ENCODE data around the gene UACA.

The UACA gene

DNA sequence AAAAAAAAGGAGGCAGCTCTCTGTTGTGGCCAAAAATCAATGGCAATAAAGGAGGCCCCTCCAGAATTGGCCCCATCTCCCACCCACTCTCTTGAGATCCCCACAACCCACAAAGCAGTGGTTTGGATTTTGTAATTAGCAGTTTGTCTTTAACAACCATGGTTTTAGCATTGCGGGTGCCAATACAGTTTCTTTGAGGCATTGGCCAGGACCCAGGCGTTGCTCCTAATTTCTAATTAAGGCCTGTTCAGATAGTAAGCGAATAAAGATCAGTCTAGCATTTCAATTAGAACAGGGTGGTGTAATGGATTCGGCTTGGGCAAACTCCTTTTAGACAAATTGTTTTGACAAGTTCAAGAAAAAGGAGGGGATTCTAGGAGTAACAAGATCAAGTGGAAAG, 23.6 kb upstream of the UACA start:
- DNase-seq (ENCODE audit: low read depth): no peak

DNA sequence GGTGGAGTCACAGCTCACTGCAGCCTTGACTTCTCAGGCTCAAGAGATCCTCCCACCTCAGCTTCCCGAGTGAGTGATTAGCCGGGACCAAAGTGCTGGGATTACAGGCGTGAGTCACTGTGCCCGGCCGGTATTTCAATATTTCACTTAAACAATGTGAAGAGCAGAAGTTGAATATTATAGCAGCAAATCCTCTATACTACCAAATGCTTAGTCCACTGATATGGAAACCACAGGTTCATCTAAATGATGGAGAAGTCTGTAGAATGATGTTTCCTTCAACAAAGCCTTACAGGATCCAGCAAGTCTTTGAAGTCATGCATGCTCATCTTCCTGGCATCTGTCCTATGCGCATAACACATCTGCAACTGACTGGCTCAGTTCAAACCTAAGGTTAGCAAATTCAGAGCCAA, 20.3 kb upstream of the UACA start:
- DNase-seq (ENCODE audit: low read depth): no peak

DNA sequence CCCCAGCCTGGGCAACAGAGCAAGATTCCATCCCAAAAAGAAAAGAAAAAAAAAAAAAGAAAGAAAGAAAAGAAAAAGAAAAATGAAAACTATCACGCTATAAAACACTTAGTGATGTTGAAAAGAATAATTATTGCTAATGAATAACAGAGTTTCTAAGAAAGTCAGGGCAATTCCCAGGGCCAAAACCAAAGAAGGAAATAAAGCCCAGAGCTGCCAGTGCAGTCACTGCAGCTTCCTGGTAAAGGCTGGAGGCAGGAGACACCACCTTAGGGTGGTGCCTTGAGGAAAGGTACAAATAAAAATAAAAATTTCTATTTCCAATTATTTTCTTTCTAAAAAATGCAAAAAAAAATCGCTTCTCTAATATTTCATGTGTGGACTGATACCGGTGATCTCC, 19.7 kb upstream of the UACA start:
- no peak for DNase-seq (ENCODE audit: low read depth)

DNA sequence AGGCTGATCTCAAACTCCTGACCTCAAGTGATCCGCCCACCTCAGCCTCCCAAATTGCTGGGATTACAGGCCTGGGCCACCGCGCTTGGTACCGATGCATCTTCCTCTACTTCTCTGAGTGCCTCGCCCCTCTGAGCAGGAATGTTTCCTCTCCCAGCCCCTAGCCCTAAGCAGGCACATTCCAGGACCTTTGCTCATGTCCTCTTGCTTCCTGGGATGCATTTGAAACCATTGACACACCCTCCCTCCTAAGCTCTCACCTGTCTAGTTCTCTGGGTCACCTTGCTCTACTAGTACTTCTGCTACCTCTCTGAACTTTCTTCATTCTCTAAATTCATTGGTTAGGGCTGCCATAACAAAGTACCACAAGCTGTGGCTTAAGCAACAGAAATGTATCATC, 17.9 kb upstream of the UACA start:
- no peak for DNase-seq (ENCODE audit: low read depth)

DNA sequence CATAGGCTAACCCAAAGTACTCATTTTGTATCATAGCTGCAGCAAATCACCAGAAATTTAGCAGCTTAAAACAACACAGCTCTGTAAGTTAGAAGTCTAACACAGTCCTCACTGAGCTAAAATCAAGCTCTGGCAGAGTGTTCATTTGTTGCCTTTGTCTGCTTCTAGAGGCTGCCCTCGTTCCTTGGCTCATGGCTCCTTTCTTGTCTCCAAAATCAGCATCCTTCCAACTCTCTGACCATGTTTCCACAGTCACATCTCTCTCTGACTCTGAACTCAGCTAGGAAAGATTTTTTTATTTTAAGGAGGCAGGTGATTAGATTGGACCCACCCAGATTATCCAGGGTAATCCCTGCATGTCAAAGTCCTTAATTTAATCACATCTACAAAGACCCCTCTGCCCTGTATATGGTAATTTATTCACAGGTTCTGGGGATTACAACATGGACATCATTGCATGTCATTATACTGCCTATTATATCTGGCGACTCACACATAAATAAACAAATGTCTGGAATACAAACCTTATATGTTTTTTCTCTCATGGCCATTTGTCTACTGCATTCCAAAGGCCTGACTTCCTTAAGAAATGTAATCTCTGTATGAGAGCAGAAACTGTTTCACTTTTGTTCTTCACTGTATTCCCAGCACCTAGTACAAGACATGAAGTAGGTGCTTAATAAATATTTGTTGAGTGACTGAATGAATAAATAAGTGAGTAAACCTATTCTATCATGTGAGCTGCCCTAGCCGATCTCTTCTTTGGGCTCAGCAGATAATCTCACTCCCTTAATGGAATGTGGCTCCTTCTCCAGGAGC, 15.1 kb upstream of the UACA start:
- no peak for DNase-seq (ENCODE audit: low read depth)

DNA sequence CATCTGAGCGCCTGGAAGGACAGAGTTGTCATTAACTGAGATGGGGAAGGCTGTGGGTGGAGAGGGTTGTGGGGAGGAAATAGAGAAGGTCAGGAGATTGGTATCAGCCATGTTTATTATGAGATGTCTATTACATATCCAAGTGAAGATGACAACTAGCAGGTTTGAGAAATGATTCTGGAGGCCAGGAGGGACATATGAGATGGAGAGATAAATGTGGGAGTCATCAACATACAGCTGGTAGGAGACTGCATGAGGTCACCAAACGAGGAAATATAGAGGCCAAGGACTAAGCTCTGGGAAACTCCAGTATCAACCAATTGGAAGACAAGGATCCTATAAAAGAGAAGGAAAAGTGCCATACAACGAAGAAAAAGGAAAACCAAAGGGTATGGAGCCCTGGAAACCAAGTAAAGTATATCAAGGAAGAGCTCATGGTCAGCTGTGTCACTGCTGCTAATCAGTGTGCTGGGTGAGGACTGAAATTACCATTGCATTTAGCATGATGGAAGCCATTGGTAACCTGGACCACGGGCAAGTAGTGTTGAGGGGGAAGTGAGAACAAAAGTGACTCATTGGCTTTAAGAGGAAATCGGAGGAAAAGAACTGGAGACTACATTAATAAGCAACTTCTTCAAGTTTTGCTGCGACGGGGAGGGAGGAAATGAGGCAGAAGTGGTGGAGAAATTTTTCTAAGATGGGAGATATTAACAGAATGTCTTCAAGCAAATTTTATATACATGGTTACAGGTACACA, 14.0 kb upstream of the UACA start:
- no peak for DNase-seq (ENCODE audit: low read depth)

DNA sequence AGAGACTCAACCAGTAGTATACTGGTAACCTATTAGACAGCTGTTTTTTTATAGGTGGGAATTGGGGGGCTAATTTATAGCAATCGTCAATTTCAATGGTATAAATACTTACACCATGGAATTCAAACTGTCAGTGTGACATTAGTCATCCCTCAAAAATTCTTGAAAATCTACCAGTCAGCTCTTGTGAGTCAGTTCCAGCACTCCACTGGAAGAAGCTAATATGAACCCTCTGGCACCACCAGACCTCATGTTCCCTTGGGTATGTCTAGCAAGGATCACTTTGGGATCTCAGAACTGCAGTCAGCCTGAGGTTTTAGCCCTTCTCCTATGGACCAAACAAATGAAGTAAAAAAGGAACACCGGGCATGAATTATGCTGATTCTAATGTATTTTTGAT, 11.8 kb upstream of the UACA start:
- DNase-seq (ENCODE audit: low read depth): no peak

DNA sequence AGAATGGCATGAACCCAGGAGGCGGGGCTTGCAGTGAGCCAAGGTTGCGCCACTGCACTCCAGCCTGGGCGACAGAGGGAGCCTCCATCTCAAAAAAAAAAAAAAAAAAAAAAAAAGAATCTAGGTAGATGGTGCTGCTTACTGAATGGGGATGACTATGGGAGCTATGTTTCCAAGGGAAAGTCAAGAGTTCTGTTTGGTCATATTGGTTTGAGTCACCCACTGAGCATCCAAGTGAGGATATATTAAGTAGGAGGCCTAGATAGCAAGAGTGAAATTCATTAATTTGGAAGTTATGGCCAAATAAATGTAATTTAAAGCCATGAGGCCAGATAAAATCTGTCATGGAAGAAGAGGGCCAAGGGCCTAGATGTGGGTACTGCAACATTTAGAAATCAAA, 9.0 kb upstream of the UACA start:
- no peak for DNase-seq (ENCODE audit: low read depth)

DNA sequence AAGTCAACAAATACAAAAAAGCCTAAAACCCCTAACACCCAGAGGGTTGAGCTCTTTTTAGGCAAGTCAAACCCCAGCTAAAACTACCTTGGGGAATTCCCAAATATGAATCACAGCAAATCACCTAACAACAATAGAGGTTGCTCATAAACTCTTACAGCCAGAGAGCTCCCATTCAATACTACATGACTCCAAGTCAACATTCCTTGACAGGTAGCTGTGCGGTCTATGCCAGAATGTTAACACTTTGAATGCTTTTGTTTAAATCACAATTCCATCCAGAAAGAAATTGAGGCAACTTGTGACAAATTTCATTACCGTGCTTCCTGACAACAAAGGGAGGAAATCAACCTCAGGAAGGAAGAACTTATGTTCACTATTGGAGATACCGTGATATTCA, 7.5 kb upstream of the UACA start:
- DNase-seq (ENCODE audit: low read depth): no peak

DNA sequence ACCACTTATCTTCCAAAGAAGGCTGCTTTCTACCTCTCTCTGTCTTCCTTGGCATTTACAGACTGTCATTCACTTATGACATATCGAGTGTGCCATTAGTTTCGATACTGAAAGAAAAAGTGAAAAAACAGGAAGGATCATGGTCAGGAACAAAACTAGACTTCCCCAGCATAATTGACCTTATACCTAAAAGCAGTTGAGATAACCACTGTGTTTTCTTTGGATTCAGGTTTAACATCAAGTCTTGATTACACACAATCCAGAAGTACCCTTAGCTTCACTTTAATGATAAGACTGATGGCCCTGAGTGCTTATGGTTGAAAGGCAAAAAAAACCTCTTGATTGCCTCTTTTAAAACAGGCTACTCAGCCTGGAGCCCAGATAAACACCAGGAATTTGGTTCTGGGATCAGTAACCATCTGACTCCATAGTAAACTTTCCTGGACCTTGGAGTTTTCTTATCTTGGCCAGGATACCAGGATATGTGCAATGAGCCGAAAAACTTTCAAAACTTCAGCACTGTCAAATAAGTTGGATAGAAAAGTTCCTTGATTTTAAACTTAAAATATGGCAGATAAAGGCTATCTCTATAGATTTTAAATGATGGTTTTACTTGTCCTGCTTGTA, 5.0 kb upstream of the UACA start:
- no peak for DNase-seq (ENCODE audit: low read depth)

DNA sequence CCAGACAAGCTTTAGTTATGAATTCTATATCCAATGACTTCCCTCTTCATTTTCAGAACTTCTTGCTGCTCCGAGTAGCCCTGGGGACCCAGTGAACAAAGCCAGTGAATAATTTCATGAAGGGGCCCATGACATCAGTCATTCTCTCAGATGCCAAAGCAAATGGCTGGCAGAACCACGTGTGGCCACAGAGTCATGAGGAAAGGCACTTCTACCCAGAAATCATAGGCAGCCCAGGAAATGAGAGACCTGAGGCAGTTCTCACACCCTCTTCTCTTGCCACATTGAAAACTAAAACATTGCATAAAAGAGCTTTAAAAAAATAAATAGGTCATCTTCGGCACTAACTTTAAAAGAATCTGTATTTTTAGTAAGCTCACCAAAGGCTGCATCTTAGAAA, 4.3 kb upstream of the UACA start:
- no peak for DNase-seq (ENCODE audit: low read depth)

DNA sequence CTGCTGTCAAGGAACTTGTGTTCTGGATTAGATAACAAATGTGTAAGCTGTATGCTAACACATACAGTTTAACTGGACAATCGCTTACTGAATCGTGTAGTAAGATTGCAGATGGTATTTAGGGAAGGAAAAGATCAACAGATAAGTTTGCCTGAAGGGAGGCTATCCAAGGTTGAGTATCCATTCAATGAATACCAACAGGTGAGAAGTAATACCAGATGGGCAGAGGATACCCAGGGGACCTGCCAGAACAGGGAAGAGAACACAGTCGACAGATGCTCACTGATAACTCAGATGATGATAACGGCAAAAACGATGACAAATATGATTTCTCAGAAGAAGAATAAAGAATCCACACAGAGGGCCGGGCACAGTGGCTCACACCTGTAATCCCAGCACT, 3.2 kb upstream of the UACA start:
- DNase-seq (ENCODE audit: low read depth): no peak

DNA sequence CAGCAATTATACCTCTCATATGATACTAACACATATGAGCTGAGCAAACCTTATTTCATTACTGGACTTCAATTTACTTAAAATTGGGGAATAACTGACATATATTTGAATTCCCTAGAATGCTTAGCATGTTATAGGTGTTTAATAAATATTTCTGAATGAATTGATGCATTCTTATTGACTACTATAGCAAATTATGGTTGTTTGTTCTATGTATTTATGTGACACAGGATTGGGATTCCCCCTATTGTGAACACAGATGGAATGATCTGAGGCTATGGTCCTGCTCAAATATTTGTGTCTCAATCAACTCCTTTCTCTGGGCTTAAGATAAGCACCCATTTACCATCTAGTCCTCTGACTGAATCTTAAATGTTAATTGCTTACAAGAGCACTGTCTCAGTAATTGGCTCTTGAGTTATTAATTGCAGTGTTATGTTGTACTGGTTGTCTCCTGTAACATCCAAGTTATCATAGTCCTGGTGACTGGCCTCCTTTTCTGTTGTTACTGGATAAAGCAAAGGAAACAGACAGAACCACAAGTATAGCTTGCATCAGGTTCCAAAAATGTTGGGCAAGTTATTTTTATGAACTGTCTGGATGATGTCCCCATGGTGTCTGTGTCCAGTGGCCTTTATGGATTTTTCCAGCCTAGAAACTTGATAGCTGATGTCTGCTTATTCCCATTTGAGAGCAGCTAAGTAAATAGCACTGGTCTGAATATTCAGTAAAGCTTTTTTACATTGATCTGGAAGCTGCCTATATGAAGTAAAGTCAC, 2.3 kb upstream of the UACA start:
- no peak for DNase-seq (ENCODE audit: low read depth)

DNA sequence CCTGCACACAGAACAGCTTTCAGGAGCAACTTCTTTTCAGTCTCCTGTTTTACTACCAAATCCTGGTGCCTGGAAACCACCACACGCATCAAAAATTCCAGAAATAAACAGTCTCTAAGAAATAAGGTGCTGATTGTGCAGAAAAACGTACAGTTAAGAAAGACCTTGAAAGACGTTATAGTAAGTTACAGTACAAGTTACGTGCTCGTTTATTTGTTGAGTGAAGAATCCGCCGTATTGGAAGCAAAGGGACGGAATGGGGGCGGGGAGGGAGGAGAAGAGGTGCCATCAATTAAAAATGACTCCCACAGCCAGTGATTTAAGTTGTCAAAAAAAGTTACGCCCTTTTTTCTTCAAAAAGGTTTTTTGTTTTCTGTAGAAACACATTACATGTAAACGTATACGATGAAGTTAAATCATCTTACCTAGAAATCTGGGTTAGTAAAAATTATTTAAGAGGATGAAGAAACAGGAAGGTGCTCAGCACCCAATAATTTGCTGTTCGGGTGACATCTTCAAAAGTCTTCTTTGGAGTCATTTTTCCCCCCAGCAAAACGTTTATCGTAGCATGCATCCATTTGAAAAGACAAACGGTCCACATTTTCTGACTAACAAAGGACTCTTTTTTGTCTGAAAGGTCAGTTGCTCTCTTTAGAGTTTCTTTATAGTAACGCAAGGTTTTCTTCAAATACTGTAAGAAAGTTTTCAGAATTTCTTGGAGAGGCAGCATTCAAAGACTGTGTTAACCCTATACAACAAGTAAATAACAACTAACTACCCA, 782 bp upstream of the UACA start:
- DNase-seq (ENCODE audit: low read depth): no peak

DNA sequence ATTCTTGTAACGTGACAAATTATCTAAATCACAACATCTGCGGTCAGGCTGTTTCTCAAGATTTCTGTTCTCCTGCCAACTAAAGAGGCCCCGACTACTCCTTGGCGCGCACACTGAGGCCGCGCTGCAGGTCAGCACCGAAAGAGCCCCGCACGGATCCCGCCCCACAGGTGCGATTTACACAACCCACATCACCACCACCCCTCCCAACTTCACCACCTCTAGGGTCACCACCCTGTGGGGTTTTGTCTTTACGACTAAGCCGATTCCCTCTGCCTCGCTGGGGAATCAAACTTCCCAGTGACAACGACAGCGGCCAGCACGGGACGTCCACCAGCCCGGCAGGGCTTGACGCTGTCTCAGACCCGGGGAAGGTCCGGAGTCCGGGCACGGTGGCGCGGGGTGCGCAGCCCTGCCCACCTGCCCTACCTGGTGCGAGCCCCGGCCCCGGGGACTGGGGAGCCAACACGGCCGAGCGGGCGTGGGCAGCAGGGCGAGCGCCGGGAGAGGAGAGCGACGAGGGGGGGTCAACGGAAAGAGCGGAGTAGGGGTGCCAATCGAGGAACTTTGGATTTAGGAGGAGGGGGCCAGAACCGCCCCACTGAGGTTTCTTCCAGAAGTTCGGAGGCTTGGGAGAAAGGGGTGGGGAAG, 764 bp downstream of the UACA start:
- peak; percentile 4 for DNase-seq (ENCODE audit: low read depth)

DNA sequence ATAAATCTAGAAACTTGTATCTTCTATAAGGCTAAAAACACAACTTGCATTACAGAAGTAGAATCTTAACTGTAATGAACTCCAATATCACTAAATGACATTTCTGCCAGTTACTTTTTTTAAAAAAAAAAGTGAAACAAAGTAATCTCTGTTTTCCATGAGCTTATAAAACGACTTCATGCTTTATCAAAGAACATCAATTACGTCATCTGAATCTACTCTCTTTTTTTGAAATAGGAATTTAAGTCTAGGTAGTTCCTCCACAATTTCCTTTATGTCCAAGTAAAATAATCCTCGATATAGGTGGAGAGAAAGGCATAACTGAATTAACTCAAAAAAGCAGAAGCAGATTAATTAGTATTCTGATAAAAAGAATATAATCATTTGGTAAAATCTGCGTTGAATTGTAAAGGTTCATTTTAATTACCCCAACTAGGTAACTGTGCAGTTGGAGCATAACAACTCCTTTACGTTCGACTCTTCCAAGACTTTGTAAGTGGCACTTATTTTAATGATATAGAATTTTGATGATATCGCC, 1.4 kb downstream of the UACA start:
- no peak for DNase-seq (ENCODE audit: low read depth)

DNA sequence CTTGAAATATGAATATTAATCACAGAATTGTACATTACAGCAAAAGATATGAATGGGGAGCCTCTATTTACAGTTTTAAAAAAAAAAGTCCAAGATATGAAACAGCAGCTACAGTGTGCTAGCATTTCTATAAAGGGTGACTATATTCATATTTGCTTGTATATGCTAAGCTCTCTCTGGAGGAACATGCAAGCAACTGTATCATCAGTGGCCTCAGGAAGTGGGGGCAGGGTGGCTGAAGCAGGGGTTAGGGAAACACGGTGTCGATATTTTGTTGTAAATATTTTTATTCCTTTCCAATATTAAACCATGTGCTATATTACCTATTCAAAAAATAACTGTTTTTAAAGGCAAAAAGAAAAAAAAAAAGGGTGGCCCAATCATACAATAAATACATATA, 2.3 kb downstream of the UACA start:
- no peak for DNase-seq (ENCODE audit: low read depth)

DNA sequence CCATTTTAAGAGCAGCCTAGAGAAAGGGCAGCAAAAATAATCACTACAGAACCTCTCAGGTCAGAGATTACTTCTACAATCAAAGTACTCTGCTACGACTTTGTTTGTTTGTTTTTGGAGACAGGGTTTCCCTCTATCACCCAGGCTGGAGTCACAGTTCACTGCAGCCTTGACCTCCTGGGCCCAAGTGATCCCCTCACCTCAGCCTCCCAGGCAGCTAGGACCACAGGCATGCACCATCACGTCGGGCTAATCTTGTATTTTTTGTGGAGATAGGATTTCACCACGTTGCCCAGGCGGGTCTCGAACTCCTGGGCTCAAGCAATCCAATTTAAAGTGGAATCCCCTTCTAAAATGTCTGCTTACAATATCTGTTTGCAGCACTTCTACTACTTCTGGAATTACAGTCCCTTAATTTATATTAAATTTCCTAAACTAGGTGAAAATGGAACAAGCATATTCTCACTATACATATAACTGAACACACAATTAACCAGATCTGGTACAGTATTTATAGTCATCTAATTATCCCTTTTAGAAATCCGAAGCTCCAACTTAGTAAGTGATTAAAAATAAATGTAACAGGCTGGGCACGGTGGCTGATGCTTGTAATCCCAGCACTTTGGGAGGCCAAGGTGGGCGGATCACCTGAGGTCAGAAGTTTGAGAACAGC, 4.4 kb downstream of the UACA start:
- DNase-seq (ENCODE audit: low read depth): no peak

DNA sequence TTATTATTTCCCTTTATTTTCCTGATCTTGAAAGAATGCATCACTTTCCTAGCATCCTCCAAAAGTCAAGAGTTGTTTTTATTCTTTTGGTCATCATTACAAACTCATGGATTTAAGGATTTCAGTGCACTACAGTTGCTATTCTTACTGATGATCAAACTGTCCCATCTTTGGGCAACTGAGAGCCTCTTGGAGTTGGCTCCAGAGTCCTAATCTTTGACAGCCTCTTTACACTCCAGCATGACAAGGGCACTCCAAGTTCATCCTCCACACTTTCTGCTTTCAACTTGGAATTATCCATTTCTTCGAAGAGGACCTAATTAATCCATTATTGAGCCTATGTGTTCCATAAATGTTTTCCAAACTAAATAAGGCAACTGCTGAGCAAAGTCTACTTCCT, 5.7 kb downstream of the UACA start:
- DNase-seq (ENCODE audit: low read depth): no peak

DNA sequence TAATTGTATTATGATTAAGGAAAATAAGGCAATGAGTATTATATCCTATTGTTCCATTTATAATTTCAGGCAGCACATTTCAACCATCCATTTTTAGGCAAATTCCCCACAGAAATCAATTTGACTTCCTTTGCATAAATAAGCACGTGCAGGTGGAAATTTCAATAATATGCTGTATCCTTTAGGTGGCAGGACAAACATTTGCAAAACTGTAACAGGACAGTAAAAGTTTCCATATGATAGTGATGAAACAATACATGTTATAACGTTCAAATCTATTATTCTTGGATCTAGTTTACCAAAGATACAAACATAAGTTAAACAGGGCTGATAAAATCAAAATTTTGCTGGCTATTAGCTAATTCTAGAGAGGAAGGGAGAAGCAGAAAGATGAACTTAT, 8.5 kb downstream of the UACA start:
- DNase-seq (ENCODE audit: low read depth): no peak

Measured in activated T-cell treated with anti-CD3 and anti-CD28 coated beads for 24 hours (primary cell).